Testis (tissue), 3 donors: Measurements from ENCODE around the gene SPTSSA. TPM values are rescaled to one million over a fixed set of nuclear protein-coding genes. Genes with fewer than 3 reads are reported as not detected.

Experiments used
- DNase-seq: peaks from one replicate; pipeline ENCODE4 v3.0.0-alpha.2; 2019
- H3K27ac ChIP-seq, 2 donors: fragments of 200-600 bp; sonication (generic); one replicate each; pipeline ENCODE4 v1.5.1; 2019
- H3K27me3 ChIP-seq: fragments of 200-600 bp; sonication (generic); one replicate; pipeline ENCODE4 v1.5.1; 2019
- H3K36me3 ChIP-seq: fragments of 200-600 bp; sonication (generic); one replicate; pipeline ENCODE4 v1.5.1; 2017; ENCODE audit warnings: low read depth; ENCODE audit errors: missing control alignments
- H3K4me1 ChIP-seq: fragments of 200-600 bp; sonication (generic); one replicate; pipeline ENCODE4 v1.5.1; 2019
- H3K4me3 ChIP-seq, 2 donors: fragments of 200-600 bp; sonication (generic); one replicate each; pipeline ENCODE4 v1.5.1; 2017 to 2019
- H3K9me3 ChIP-seq: fragments of 200-600 bp; sonication (generic); one replicate; pipeline ENCODE4 v1.5.1; 2017
- POLR2A ChIP-seq: fragments of 450-650 bp; IDR thresholded peaks from one replicate; pipeline ENCODE4 v1.6.1; 2017; ENCODE audit warnings: antibody characterized with exemption, mild to moderate bottlenecking, moderate library complexity
- WGBS, 2 donors: methylation state at CpG; one replicate each; pipeline ENCODE4 v1.1.5; 2018; 5-methylcytosine and 5-hydroxymethylcytosine counted together
- intact Hi-C: fragments of 100-400 bp; cut with DNase I; formaldehyde crosslinking; loops from one replicate; pipeline ENCODE4 v1.15.1; 2023; ENCODE audit warnings: low total_unique reads
- polyA plus RNA-seq: library from polyadenylated mRNA; stranded (reverse); fragments of 350-450 nt; fragmentation: Illumina TruSeq; extraction: RNeasy Lipid Tissue Mini Kit (QIAGEN cat#74804); gene quantifications from one replicate; pipeline ENCODE4 v1.2.3, GENCODE V29; 2014; ENCODE audit warnings: low read depth, low replicate concordance; ENCODE audit not compliant: insufficient read depth
- total RNA-seq, 2 donors: library from RNA; depleted of rRNA; stranded (reverse); fragments of >200 nt; gene quantifications; one replicate each; pipeline ENCODE4 v1.2.3, GENCODE V29; 2016
- TF ChIP-seq, protein P1 (sequence below), 3 experiments: fragments of 450-650 bp in 2 of 3; fragments of 200-600 bp in 1 of 3; sonication (generic) in 1 of 3; IDR thresholded peaks; one replicate each; pipeline ENCODE4 v1.5.1; 2016 to 2019; ENCODE audit warnings: antibody characterized with exemption in 3 of 3, mild to moderate bottlenecking in 2 of 3, moderate library complexity in 1 of 3

SPTSSA gene
- total and polyA plus RNA-seq, 3 donors from 2014 or later, result 9.2 to 14.4 (median 10.4) TPM

DNA sequence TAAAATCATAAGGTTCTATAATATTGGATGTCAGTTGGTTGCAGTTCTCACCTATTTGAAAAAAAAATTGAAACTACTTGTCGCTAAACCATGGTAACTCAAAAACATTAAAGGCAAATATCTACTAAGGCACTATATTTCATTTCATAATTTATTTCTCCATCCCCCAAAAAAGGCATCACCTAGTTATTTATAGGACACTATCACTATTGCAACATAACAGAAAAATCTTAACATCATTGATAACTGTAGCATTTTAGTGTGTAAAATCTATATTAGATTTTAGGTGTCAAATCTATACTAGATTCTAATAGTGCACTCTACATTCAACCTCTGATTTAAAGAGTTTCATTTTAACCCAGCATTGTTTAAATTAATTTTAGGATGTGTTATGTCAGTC, 1.7 kb downstream of the SPTSSA start:
- 94 to 95% methylated on average over 1 of the region's 1 CpG for WGBS, 2 donors
- Histone ChIP-seq H3K36me3 (no peaks in the 10 kb centered on the region), H3K4me1 (peaks cover 6% of the 10 kb centered on the region), H3K4me3 (no peak overlapping the region), H3K27me3 (no peaks in the 10 kb centered on the region), H3K9me3 (no peaks in the 10 kb centered on the region), H3K27ac (no peak overlapping the region)
- DNase-seq, result no peak
- TF ChIP-seq, protein P1, sequence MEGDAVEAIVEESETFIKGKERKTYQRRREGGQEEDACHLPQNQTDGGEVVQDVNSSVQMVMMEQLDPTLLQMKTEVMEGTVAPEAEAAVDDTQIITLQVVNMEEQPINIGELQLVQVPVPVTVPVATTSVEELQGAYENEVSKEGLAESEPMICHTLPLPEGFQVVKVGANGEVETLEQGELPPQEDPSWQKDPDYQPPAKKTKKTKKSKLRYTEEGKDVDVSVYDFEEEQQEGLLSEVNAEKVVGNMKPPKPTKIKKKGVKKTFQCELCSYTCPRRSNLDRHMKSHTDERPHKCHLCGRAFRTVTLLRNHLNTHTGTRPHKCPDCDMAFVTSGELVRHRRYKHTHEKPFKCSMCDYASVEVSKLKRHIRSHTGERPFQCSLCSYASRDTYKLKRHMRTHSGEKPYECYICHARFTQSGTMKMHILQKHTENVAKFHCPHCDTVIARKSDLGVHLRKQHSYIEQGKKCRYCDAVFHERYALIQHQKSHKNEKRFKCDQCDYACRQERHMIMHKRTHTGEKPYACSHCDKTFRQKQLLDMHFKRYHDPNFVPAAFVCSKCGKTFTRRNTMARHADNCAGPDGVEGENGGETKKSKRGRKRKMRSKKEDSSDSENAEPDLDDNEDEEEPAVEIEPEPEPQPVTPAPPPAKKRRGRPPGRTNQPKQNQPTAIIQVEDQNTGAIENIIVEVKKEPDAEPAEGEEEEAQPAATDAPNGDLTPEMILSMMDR (IDR thresholded peaks at IDR 0.05), result no peak
- TF ChIP-seq POLR2A, result no peak
- intact Hi-C loops, result no loop called here

DNA sequence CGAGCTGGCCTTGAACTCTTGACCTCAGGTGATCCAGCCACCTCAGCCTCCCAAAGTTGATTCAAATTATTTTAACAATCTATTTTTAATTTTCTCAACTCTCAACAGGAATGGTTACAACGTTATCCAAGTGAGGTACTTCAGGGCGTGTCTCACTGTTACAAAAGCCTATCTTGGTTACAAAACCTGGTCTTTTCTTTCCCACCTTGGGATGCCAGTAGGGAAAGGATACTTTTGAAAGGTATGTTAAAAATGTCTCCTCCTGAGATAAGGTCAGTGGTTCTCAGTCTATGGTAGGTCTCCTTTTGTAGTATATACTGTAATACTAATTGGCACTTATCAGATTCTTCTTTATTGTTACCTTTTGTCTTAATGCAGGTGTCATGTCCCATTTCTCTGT, 4.9 kb downstream of the SPTSSA start:
- Histone ChIP-seq H3K36me3 (no peaks in the 10 kb centered on the region), H3K27me3 (no peaks in the 10 kb centered on the region), H3K4me3 (no peak overlapping the region), H3K4me1 (peaks cover 6% of the 10 kb centered on the region), H3K27ac (no peak overlapping the region), H3K9me3 (no peaks in the 10 kb centered on the region)
- intact Hi-C loops, result no loop called here
- TF ChIP-seq, protein P1 (IDR thresholded peaks at IDR 0.05), result no peak
- no peak for TF ChIP-seq POLR2A
- no peak for DNase-seq
- WGBS, 2 donors, result 58 to 68% methylated on average over 3 of the region's 3 CpGs

DNA sequence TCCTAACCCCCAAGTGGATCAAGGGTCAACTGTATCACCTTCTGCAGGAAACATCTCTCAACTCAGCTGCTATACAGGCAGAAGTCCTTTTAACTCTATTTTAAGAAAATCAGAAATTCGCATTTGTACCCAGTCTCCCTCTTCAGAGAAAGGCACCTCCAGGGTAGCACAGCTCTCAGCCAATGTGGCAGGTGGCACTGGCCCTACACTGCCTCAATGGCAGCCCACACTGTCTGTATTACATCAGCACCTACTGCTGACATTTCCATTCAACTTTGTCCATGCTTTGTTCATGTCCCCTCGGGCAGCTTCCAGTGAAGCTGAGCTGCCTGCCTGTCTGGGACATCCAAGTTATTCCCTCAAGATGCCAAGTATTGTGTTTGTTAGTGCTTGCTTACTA, 8.8 kb downstream of the SPTSSA start:
- DNase-seq, result no peak
- H3K4me3 ChIP-seq, result no peak overlapping the region
- no peak overlapping the region for H3K27ac ChIP-seq
- 82 to 91% methylated on average over 2 of the region's 2 CpGs for WGBS, 2 donors
- no peaks in the 10 kb centered on the region for H3K9me3 ChIP-seq
- no peaks in the 10 kb centered on the region for H3K36me3 ChIP-seq
- no peaks in the 10 kb centered on the region for H3K27me3 ChIP-seq
- intact Hi-C loops, result no loop called here
- no peaks in the 10 kb centered on the region for H3K4me1 ChIP-seq
- TF ChIP-seq POLR2A, result no peak
- TF ChIP-seq, protein P1 (IDR thresholded peaks at IDR 0.05), result no peak

DNA sequence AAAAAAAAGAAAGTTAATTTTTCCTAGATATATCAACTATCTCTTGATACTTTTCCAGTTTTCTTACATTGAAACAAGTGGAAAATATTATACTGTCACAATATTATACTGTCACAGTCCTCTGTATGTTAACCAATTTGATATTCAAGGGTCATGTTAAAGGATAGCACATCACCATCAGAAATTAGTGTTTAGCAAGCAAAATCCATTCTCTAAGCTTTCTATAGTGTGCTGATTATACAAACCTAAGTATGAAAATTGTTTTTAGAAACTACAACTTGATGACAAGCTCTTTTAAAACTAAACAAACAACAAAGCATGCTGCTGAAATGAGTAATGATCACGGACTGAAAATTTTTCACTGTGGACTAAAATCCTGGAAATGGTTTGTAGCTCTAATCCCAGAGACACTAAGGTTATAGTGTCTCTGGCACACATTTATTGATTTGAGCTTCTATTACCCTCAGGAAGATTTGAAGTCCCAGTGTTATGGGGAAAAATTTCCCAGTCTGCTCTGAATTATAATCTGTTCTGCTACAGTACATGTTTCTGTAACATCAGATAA, 9.7 kb downstream of the SPTSSA start:
- no peaks in the 10 kb centered on the region for H3K36me3 ChIP-seq
- intact Hi-C loops, result no loop called here
- WGBS, 2 donors, result 69 to 80% methylated on average over 1 of the region's 1 CpG
- no peak for DNase-seq
- no peaks in the 10 kb centered on the region for H3K27me3 ChIP-seq
- no peak overlapping the region for H3K4me3 ChIP-seq
- TF ChIP-seq, protein P1 (IDR thresholded peaks at IDR 0.05), result no peak
- no peak for TF ChIP-seq POLR2A
- no peaks in the 10 kb centered on the region for H3K9me3 ChIP-seq
- H3K27ac ChIP-seq, result no peak overlapping the region
- H3K4me1 ChIP-seq, result no peaks in the 10 kb centered on the region

DNA sequence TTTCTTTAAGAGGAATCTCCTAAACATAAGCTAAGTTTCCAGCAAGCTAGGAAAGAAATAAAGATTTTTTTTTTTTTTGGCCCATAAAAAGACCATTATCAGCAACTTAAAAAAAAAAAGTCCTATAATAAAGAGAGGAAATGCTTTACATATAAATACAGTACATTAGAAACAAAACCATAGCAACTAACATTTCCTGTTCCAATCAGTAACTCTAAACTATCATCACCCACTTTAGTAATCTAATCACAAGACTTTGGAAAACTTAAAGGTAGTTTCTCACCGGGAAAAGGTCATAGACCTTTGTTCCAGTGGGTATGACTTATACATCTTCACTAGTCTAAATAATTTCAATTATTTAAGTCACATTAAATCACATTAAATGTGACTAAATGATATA, 11.1 kb downstream of the SPTSSA start:
- no peaks in the 10 kb centered on the region for H3K9me3 ChIP-seq
- DNase-seq, result no peak
- intact Hi-C loops, result no loop called here
- no peaks in the 10 kb centered on the region for H3K36me3 ChIP-seq
- H3K27ac ChIP-seq, result no peak overlapping the region
- TF ChIP-seq, protein P1 (IDR thresholded peaks at IDR 0.05), result no peak
- TF ChIP-seq POLR2A, result no peak
- H3K27me3 ChIP-seq, result no peaks in the 10 kb centered on the region
- no peaks in the 10 kb centered on the region for H3K4me1 ChIP-seq
- no peak overlapping the region for H3K4me3 ChIP-seq
- 58 to 59% methylated on average over 1 of the region's 1 CpG for WGBS, 2 donors
